GM12892 (cell line): Measurements from ENCODE around the gene RMRP.

Experiments used
- POLR2A ChIP-seq: IDR thresholded peaks from 2 replicates; pipeline ENCODE4 v1.6.1; 2011; ENCODE audit warnings: low read depth, low read length, control low read depth
- POLR2AphosphoS5 ChIP-seq: IDR thresholded peaks from 2 replicates; pipeline ENCODE4 v1.6.1; 2011; ENCODE audit warnings: low read depth, low read length, control low read depth
- TAF1 ChIP-seq: IDR thresholded peaks from 2 replicates; pipeline ENCODE4 v1.6.1; 2011; ENCODE audit warnings: low read depth, mild to moderate bottlenecking, control low read depth, low read length, borderline replicate concordance

GRCh38 chr9:35690294-35690613 is 32.4 kb upstream of the RMRP start:
- TF ChIP-seq POLR2AphosphoS5 (no peak), POLR2A (no peak), TAF1 (no peak)
